Tibial nerve (tissue), 4 donors: ENCODE data around the gene IL1RAP. TPM values are rescaled to one million over a fixed set of nuclear protein-coding genes. Genes with fewer than 3 reads are reported as not detected.

Experiments used
- DNase-seq, 2 donors: peaks; one replicate each; pipeline ENCODE4 v3.0.0-alpha.2; 2019; ENCODE audit warnings: low spot score in 2 of 2
- H3K27ac ChIP-seq, 4 donors: fragments of 200-600 bp; sonication (generic) in 3 of 4; one replicate each; pipeline ENCODE4 v1.5.1; 2017 to 2019; ENCODE audit warnings: mild to moderate bottlenecking in 1 of 4
- H3K27me3 ChIP-seq, 2 donors: fragments of 200-600 bp; sonication (generic) in 1 of 2; one replicate each; pipeline versions ENCODE4 v1.5.1 to v1.6.0; 2017 to 2019
- H3K36me3 ChIP-seq, 3 donors: fragments of 200-600 bp; sonication (generic); one replicate each; pipeline ENCODE4 v1.5.1; 2018 to 2019
- H3K4me1 ChIP-seq, 4 donors: fragments of 200-600 bp; sonication (generic) in 3 of 4; one replicate each; pipeline ENCODE4 v1.5.1; 2017 to 2019
- H3K4me3 ChIP-seq, 4 donors: fragments of 200-600 bp; sonication (generic) in 3 of 4; one replicate each; pipeline ENCODE4 v1.5.1; 2017 to 2019; ENCODE audit warnings: mild to moderate bottlenecking in 1 of 4, moderate library complexity in 1 of 4
- H3K9me3 ChIP-seq, 4 donors: fragments of 200-600 bp; sonication (generic) in 3 of 4; one replicate each; pipeline ENCODE4 v1.5.1; 2017 to 2019
- CTCF ChIP-seq, 5 experiments: fragments of 200-600 bp in 3 of 5; fragments of 450-650 bp in 2 of 5; sonication (generic) in 3 of 5; IDR thresholded peaks; one replicate each; pipeline ENCODE4 v1.5.1; 2016 to 2019; ENCODE audit warnings: antibody characterized with exemption in 5 of 5, mild to moderate bottlenecking in 3 of 5, moderate library complexity in 2 of 5
- EP300 ChIP-seq, 2 donors: sonication (generic); formaldehyde crosslinking; IDR thresholded peaks; one replicate each; pipeline ENCODE4 v1.6.1; 2017; ENCODE audit warnings: antibody characterized with exemption in 2 of 2, mild to moderate bottlenecking in 1 of 2
- POLR2A ChIP-seq, 2 donors: fragments of 450-650 bp; IDR thresholded peaks; one replicate each; pipeline ENCODE4 v1.6.1; 2017; ENCODE audit warnings: antibody characterized with exemption in 2 of 2, mild to moderate bottlenecking in 2 of 2, moderate library complexity in 2 of 2
- WGBS, 2 donors: methylation state at CpG; one replicate each; pipeline ENCODE4 v1.1.5; 2018; 5-methylcytosine and 5-hydroxymethylcytosine counted together
- total RNA-seq, 4 donors: library from RNA; depleted of rRNA; stranded (reverse); fragments of >200 nt; gene quantifications; one replicate each; pipeline ENCODE4 v1.1.0, GENCODE V29; 2016

The IL1RAP gene
- total RNA-seq, 4 donors from 2014 or later, result 7.2 to 24.5 (median 11.8) TPM

- Histone ChIP-seq H3K4me1 (peaks cover 0 to 13% (median 0%) of the 10 kb centered on the region in 4 donors), H3K4me3 (no peak overlapping the region), H3K27ac (no peak overlapping the region), H3K27me3 (no peaks in the 10 kb centered on the region), H3K36me3 (no peaks in the 10 kb centered on the region), H3K9me3 (no peaks in the 10 kb centered on the region)
- 87 to 98% methylated on average over 1 of the region's 1 CpG for WGBS, 2 donors
- no peak for TF ChIP-seq POLR2A (IDR thresholded peaks at IDR 0.05)
- TF ChIP-seq CTCF (IDR thresholded peaks at IDR 0.05), result no peak
- TF ChIP-seq EP300 (IDR thresholded peaks at IDR 0.05), result no peak
- DNase-seq, result no peak
These were observed 6.0 kb downstream of the IL1RAP start for GRCh38 chr3:190519886-190520285.

- no peaks in the 10 kb centered on the region for H3K9me3 ChIP-seq
- H3K4me1 ChIP-seq, result peaks cover 0 to 5% (median 0%) of the 10 kb centered on the region in 4 donors
- no peaks in the 10 kb centered on the region for H3K36me3 ChIP-seq
- H3K27me3 ChIP-seq, result no peaks in the 10 kb centered on the region
- TF ChIP-seq EP300 (IDR thresholded peaks at IDR 0.05), result no peak
- no peak for TF ChIP-seq POLR2A (IDR thresholded peaks at IDR 0.05)
- TF ChIP-seq CTCF (IDR thresholded peaks at IDR 0.05), result no peak
- 88 to 89% methylated on average over 3 of the region's 3 CpGs for WGBS, 2 donors
- no peak for DNase-seq
- no peak overlapping the region for H3K27ac ChIP-seq
- no peak overlapping the region for H3K4me3 ChIP-seq
These were observed 8.1 kb downstream of the IL1RAP start for GRCh38 chr3:190521998-190522397.

GRCh38 chr3:190522621-190523222 is 8.8 kb downstream of the IL1RAP start:
- TF ChIP-seq EP300 (IDR thresholded peaks at IDR 0.05) (no peak), POLR2A (IDR thresholded peaks at IDR 0.05) (no peak), CTCF (IDR thresholded peaks at IDR 0.05) (no peak)
- Histone ChIP-seq H3K4me1 (peaks cover 0 to 10% (median 0%) of the 10 kb centered on the region in 4 donors), H3K9me3 (no peaks in the 10 kb centered on the region), H3K27ac (no peak overlapping the region), H3K27me3 (no peaks in the 10 kb centered on the region), H3K4me3 (no peak overlapping the region), H3K36me3 (no peaks in the 10 kb centered on the region)
- DNase-seq, result no peak

- 93 to 100% methylated on average over 1 of the region's 1 CpG for WGBS, 2 donors
- no peaks in the 10 kb centered on the region for H3K27me3 ChIP-seq
These were observed 11.1 kb downstream of the IL1RAP start for GRCh38 chr3:190524942-190525341.

More at GRCh38 chr3:190524942-190525341, 11.1 kb downstream of the IL1RAP start:
- H3K4me3 ChIP-seq, result no peak overlapping the region
- peaks cover 0 to 10% (median 0%) of the 10 kb centered on the region in 4 donors for H3K4me1 ChIP-seq
- H3K9me3 ChIP-seq, result no peaks in the 10 kb centered on the region
- TF ChIP-seq CTCF (IDR thresholded peaks at IDR 0.05) (no peak), EP300 (IDR thresholded peaks at IDR 0.05) (no peak), POLR2A (IDR thresholded peaks at IDR 0.05) (no peak)
- DNase-seq, result no peak
- no peak overlapping the region for H3K27ac ChIP-seq
- no peaks in the 10 kb centered on the region for H3K36me3 ChIP-seq
